Effector CD4-positive, alpha-beta T cell (primary cell): Measurements from ENCODE around the gene PACS1.
"Not testable (repeated sequence)": the region's sequence is repeated elsewhere in the genome, so short reads cannot be mapped to it uniquely, and the experiment has no call there.

Experiments used
- DNase-seq: peaks from one replicate; pipeline ENCODE4 v3.0.0-alpha.2; 2020

PACS1 gene

DNA sequence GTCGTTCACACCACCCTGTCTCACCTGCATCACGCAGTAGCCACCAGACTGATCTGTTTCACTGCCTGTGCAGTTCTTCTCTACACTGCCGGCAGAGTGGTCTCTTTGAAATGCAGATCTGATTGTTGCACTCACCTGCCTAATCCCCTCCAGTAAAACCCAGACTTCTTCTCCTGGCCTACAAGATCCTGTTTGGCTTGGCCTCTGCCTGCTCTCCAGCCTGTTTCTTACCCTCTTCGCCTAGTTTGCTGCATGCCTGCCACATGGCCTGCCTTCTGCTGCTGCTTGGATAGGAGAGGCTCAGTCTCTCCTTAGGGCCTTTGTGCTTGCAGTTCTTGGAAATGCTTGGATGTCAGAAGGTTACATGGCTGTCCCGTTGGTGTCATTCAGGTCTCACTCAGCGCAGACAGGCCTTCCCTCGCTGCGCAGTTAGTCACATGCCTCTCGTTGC is 42.0 kb downstream of the PACS1 start:
- no peak for DNase-seq

DNA sequence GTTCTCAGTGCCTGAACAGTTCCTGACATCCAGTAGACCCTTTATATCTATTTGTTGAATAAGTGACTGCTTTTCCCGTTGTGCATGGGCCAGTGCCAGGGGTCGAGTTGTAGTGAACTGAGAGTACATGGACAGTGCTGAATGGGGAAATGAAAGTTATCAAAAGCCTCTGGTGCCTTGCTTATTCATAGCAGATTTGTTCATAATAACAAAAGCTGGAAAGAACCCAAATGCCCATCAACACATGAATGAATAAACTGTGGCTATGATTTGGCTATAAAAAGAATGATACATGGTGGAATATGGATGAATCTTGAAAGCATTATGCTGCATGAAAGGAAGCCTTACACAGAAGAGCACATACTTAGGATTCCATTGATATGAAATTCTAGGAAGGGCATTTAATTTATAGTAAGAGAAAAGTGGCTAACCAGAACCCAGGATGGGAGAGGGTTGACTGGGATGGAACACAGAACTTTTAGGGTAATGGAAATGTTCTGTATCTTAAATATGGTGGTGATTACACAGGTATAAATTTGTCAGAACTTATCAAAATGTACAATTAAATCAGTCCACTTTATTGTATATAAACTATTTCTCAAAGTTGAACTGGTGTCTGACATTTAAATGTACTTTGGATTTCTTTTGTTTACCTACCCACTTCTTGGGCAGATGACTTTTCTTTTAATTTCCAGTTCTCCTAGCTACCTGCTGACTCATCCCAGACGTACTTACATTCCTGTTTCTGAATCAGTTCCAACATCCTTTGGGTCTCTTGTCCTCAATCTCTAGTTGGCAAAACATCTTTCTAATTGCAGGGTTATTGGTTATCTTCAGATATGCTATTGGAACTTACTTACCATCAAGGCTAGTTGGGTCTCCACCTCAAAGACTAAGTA is 42.8 kb downstream of the PACS1 start:
- no peak for DNase-seq

DNA sequence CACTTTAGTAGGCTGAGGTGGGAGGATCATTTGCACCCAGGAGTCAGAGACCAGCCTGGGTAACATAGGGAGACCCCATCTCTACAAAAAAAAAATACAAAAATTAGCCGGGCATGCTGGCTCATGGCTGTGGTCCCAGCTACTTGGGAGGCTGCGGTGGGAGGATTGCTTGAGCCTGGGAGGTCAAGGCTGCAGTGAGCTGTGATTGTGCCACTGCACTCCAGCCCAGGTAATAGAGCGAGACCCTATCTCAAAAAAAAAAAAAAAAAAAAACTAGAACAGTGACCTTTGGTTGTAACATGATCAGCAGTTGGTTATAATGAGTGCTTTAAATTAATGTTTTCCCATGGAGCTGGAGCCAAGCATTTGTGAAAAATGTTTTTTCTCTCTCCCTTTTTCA is 44.9 kb downstream of the PACS1 start:
- not testable (repeated sequence) for DNase-seq

DNA sequence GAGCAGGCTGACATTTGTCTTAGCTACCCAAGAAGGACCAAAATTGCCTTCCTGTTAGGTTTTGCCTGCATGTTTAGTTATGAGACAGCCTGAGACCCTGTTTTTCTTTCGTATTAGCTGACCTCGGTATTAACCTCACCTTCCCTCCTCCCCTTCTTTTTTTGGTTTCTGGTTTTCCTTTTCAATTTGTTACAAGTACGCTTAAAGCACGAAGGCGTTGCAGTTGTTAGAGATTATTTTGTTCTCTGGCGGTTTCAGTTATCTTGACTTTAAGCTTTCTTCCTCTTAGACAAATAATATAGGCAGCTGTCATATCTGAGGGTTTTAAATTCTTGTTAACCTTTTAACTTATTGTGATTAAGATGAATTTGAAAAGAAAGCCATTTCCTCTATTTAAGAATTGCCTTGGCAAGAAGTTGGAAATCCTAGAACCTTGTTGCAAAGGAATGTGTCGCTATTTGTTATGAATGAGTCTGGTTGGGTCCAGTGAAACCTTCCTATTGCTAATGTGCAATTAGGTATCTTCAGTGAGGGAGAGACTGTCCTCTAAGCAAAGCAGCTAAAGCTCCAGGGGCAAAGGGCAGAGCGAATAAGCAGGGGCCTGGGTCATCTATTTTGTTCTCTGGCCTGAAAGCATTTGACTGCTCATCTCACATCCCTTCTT is 45.7 kb downstream of the PACS1 start:
- DNase-seq, result peak; percentile 12

DNA sequence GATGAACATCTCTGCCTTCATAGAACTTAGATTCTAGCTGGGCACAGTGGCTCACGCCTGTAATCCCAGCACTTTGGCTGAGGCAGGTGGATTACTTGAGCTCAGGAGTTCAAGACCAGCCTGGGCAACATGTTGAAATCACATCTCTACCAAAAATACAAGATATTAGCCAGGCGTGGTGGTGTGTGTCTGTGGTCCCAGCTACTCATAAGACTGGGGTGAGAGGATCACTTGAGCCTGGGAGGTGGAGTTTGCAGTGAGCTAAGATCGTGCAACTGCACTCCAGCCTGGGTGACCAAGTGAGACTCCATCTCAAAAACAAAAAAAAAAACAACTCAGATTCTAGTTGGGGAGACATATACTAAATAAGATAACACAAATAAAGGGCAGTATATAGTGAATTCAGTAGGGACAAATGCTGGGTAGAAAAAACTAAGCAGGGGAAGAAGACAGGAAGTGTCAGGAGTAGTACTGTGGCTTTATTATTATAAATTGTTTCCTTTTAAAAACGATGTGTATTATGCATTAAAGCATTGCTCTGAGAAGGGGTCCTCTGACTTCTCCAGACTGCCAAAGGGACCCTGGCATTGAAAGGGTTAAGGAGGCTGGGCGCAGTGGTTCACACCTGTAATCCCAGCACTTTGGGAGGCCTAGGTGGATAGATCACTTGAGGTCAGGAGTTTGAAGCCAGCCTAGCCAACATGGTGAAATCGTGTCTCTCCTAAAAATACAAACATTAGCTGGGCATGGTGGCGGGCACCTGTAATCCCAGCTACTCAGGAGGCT is 46.7 kb downstream of the PACS1 start:
- DNase-seq, result no peak

DNA sequence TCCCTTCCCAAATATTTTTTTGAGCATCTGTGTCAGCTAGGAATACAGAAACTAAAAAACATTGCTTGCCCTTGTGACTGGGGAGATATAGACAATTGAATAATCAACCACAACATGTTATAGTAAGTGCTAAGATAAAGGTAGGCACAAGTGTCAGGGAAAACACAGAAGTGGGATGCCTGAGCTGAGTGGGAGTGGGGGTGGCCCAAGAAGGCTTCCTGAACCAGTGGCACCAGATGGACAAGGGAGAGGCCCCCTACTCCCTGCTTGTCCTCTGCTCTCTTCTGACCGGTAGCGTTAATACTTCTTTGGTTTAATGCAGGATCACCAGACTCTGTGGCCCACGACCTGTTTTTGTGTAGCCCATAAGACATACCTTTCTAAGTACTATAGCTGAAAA is 48.8 kb downstream of the PACS1 start:
- DNase-seq, result no peak

DNA sequence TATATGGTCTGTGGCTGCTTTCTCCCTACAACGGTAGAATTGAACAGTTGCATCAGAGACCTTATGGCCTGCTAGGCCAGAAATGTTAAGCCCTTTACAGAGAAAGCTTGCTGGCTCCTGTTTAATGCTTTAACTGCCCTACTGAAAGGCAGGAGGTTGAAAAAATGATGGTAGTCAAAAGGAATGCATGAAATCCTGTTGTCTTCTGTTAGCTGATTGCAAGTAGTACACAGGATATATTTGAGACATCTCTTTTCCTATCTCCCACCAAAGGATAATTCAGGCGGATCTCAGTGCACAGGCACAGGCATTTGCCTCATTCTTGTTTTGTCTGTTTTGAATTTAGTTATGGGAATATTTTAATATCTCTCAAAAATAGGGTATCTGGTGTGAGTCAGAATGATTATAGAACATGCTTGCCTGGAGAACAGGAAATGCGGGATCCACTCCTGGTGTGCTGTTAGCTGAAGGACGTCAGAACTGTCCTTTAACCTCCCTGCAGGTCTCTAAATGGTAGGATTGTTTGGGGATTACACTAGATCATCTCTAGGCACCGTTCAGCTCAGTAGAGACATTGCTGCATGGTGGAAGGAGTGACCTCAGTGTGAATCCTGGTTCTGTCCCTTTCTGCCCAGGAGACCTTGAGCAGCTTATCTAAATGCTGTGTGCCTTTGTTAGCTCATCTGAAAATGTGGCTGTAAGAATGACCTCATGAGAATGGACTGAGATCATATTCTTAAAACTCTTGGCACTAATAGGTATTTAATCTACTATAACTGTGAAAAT is 49.5 kb downstream of the PACS1 start:
- no peak for DNase-seq

DNA sequence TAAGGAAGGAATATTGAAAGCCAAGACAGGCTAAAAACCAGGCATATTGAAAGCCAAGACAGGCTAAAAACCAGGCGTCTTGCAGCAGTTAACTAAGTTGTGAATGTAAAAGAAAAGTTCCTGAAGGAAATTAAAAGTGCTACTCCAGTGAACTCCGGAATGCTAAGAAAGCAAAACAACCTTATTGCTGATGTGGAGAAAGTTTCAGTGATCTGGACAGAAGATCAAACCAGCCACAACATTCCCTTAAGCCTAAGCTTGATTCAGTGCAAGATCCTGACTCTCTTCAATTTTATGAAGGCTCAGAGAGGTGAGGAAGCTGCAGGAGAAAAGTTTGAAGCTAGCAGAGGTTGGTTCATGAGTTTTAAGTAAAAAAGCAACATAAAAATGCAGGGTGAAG is 51.4 kb downstream of the PACS1 start:
- DNase-seq, result no peak

DNA sequence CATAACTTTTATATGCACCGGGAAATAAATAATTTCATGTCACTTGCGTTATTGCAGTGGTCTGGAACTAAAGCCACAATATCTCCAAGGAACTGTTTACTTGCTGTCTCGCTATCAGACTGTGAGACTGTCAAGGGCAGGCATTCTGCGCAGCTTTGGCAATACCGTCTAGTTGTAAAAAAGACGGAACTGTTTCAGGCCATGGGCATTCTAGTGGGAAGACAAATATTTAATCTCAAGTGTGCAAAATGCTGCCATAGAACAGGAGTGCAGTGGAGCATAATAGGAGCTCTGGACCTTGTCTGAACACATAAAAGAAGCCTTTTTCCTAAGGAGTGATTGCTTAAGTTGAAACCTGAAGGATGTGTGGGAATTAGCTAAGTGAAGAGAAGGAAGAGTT is 53.8 kb downstream of the PACS1 start:
- no peak for DNase-seq

DNA sequence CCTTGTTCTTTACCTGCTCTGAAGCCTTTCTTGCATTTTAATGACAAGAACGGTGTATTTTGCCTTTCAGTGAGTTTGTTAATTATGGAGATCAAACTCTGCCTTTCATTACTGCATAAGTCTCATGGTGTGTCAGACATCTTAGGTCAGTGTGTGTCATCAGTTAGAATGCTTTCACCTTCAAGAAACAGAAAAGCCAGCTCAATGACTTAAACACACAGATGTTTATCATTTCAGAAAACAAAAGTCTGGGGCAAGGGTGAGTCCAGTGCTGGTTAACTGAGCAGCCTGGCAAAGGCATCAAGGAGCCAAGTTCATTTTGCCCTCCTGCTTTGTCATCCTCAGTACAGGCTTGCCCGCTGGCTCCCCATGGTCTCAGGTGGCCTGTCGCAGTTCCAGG is 54.5 kb downstream of the PACS1 start:
- no peak for DNase-seq

DNA sequence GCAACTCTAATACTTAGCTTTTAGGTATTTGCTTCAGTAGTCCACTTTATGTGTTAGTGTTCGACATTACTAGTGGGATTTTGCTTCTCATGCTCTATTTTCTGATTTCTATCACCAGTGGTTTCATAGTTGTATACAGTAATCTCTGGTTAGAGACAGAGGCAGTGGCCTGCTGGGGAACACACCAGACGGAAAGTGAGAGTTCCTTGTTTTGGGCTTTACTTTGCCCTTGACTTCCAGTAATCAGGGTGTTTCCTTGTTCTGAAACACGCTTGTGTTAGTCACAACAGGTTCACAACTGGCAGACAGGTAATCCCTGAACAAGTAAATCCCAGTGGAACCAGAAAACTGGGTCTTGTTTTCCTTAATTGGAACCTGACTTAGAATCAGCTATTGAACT is 56.0 kb downstream of the PACS1 start:
- no peak for DNase-seq

DNA sequence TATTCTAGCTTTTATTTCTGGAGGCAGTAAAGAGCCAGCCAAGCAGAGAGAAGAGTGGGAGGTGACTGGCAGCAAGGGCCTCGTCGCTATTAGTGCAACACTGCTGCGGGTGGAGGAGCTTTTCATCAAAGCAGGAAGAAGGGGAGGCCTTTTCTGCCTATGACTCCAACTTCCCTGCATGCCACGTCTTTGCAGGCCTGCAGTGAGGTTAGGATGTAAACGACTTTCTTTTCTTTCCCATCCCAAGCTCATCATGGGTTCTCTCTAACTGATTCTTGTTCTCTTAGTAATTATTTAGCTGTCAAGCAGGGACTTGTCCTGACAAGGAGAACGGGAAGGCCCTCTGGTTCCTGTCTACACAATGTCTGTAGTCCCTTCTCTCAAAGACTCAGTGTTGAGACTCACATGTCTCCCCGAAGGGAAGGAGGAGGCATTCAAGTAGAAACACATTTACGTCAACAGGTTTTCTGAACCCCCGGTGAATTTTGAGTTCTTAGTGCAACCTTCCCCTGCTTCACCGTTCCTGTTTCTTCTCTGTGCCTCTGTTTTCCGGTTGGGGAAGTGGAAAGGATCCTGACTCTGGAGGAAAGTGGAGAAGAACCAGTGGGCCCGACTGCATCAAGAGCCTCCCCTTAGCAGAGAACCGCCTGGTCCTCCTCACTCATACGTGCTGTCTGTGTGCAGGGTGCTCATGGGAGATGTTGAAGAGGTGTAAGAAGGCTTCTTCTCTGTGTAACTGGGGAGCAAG is 56.9 kb downstream of the PACS1 start:
- peak; percentile 59 for DNase-seq

DNA sequence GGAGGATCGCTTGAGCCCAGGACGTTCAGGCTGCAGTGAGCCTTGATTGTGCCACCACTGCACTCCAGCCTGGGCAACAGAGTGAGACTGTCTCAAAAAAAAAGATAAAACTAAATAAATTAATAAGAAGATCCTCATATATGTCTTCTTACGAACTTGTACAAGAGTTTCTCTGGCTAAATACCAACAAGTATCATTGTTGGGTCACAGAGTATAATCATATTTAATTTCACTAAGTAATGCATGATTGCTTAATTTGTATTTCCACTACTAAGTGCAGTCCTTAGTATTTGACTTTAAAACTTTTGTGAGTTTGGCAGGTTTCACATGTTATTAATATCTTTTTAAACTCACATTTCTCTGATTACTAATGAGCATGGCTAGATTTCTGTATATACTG is 60.9 kb downstream of the PACS1 start:
- no peak for DNase-seq

DNA sequence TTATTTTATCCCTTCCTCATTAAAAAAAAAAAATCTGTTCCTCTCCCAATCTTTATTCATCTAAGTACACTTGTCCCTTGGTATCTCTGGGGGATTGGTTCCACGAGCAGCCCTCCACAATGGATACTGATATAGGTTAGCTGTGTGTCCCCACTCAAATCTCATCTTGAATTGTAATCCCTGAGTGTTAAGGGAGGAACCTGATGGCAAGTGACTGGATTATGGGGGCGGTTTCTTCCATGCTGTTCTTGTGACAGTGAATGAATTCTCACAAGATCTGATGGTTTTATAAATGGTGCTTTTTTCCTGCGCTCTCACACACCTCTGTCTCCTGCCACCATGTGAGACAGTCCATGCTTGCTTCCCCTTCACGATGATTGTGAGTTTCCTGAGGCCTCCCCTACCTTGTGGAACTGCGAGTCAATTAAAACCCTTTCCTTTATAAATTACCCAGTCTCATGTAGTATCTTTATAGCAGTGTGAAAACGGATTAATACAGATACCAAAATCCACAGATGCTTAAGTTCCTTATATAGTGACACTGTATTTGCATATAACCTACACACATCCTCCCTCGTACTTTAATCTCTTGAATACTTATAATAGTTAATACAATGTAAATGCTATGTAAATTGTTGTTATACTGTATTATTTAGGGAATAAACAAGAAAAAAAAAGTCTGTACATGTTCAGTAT is 62.0 kb downstream of the PACS1 start:
- no peak for DNase-seq

DNA sequence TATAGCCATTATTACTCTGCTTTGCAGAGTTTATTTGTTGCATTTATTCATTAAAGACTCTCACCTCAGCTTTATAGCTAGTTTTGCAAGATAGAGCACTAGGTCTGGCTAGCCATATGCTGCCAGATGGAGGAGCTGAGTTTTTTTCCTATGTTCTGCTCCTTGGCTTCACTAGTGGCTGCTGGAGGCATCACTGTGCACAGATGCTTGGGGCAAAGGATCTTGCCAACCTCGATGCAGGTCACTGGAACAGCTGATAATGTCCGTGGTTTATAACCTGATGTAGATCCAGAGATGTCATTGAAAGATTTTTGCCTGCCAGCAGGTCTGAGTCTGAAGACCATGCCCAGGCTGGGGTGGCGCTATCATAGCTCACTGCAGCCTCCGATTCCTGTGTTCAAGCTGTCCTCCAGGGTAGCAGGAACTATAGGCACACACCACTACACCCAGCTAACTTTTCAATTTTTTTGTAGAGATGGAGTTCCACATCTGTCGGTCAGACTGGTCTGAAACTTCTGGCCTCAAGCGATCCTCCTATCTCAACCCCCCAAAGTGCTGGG is 63.2 kb downstream of the PACS1 start:
- DNase-seq, result no peak

DNA sequence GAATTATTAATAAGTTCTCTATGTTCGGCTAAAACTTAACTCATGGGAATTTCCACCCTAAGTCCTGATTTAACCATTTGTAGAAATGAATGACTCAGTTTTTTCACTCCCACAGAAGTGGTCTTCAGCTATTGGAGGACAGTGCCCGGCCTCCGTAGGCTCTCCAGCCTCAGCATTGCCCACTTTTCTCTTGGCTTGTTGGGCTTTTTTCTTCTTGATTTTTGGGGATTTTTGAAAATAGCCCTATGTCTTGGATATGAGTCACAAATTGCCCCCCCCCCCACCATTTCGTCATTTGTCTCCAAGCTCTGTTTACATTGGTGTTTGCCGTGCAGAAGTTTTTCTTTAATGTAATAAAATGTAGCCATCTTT is 66.7 kb downstream of the PACS1 start:
- no peak for DNase-seq

DNA sequence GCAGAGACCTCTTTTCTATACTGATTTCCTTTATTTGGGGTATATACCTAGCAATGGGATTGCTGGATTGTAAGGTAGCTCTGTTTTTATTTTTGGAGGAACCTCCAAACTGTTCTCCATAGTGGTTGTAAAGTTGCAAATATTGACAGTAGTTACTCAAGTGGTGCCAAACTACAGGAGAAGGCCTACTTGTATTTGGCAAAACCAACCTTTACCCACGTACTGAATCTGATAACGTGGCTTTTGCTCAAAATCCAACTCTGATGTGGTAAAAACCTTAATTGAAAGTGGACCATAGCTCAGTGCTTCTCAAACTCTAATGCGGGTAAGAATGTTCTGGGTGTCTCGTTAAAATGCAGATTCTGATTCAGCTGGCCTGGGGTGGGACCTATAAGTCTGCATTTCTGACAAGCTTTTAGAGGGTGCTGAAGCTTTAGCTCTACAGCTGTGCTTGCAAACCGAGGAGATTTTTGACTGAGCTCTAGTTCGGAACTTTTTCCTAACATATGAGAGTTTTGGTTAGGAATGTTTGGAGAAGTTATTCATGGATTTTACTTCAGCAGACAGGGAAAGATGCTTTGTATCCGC is 69.8 kb downstream of the PACS1 start:
- DNase-seq, result no peak

DNA sequence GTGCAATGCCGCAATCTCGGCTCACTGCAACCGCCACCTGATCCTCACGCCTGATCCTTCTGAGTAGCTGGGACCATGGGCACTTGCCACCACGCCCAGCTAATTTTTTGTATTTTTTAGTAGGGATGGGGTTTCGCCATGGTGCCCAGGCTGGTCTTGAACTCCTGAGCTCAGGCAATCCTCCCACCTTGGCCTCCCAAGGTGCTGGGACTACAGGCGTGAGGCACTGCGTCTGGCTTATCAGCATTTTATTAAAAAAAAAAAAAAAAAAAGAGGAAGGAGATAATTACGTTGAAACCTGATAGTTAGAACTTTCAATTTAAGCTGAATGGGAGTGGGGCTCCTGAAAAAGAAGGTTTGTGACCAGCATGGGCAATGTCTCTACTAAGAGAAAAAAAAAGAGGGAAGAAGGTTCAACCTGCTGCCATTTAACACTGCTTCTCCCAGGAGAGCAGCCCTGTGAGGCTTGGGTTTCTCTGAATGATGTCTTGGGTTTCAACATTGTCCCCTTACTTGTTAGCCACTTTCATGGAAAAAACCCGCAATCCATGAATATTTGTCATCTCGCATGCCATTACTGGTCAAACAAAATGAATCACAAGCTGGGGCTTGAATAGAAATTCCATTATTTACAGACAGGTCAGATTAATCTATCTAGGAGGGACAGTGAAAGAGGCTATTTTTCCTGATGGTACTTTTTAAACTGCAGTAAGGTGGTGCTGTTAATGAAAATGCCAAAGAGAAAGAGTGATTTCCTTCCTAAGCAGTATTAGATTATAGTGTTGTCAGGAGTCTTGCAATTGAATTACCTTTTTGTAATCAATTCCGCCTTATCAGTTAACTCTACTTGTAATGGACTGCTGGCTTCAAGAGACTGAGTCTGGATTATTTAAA is 72.5 kb downstream of the PACS1 start:
- DNase-seq, result no peak

DNA sequence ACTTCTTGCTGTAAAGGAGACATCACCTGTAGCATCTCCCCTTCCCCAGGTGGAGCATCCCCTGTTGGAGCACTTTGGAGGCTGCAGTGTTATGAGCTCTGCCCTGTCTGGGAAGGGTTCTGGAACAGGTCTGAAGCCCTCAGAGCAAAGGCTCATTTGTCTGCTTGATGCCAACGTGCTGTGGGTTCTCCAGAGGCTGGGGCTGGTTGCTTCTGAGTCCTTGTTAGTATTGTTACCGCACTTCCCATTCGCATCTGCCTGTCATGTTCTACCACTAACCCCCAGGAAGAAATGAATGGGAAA is 73.1 kb downstream of the PACS1 start:
- no peak for DNase-seq
